Measurements from ENCODE around the gene WDR1.

Gene WDR1

DNA sequence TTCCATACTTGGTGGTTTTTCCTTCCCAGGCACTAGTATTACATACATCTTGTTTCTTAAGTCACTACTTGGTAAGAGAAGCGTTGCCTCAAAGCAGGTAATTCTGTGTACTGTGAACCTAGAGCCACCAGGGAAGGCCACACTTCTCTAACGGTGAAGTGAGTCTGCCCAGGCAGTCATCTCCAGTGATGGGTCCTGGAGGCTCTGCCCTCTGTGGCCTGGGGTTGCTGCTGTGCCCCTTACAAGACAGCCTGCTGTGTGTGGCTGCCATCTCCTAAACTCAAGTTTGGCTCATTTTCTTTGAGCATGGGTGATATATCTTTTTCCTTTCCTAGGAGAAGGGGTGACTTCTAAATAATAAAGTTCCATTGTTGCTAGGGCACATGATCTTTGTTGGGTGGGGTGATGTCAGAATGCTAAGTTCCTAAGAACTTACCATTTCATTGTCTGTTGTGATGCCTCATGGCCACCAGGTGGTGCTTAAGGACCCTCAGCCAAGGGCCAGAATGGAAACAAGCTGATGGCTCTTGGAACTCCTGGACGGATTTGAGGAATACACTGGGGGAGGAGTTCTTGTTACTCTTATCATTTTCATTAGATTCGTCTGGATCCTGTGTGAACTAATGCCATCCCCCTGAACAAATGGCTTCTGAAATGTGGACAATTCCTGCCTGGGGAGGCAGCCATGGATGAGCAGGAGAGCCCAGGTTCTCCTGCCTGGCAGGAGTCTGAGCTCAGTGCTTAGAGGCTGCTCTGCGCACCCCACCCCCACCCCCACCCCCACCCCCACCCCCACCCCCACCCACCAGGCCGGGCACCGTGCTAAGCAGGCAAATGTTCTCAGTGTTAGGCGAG is 41.1 kb upstream of the WDR1 start:
- Histone ChIP-seq H3K27ac (ENCODE audit: low read length) (no peak overlapping the region), H3K36me3 (ENCODE audit: control insufficient read depth in 2 of 2, insufficient read depth in 2 of 2, low read length in 2 of 2) (no peaks in the 10 kb centered on the region), H3K9ac (ENCODE audit: low read length in 2 of 2) (no peak overlapping the region), H3K9me3 (ENCODE audit: control insufficient read depth in 2 of 2, low read length in 2 of 2) (no peaks in the 10 kb centered on the region), H3K4me1 (ENCODE audit: control insufficient read depth, insufficient read depth, low read length) (peaks cover 4% of the 10 kb centered on the region), H3K27me3 (ENCODE audit: control insufficient read depth in 1 of 2, insufficient read depth in 2 of 2, low read length in 2 of 2) (no peaks in the 10 kb centered on the region), H3K4me3 (ENCODE audit: low read length in 2 of 2) (no peak overlapping the region)

DNA sequence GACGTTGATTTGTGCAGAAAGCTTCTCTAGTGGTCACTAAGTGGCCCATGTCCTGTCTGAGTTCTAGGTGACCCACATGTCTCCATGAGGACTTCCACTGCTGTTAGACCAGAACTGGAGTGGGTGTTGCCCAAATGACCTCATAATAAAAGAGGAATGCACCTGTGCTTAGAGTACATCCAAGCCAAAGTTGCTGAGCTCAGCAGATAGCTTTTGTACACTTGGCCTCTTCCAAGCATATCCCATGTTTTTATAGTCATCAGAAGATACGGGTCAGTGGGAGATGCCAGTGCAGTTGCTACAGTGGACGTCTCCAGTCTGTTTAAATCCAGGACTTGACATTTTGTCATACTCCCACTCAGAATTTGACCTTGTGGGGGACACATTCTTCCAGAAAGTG is 37.6 kb upstream of the WDR1 start:
- H3K27me3 ChIP-seq (ENCODE audit: control insufficient read depth in 1 of 2, insufficient read depth in 2 of 2, low read length in 2 of 2): no peaks in the 10 kb centered on the region
- H3K27ac ChIP-seq (ENCODE audit: low read length): no peak overlapping the region
- H3K4me3 ChIP-seq (ENCODE audit: low read length in 2 of 2): no peak overlapping the region
- H3K9ac ChIP-seq (ENCODE audit: low read length in 2 of 2): no peak overlapping the region
- no peaks in the 10 kb centered on the region for H3K36me3 ChIP-seq (ENCODE audit: control insufficient read depth in 2 of 2, insufficient read depth in 2 of 2, low read length in 2 of 2)
- H3K4me1 ChIP-seq (ENCODE audit: control insufficient read depth, insufficient read depth, low read length): peaks cover 4% of the 10 kb centered on the region
- no peaks in the 10 kb centered on the region for H3K9me3 ChIP-seq (ENCODE audit: control insufficient read depth in 2 of 2, low read length in 2 of 2)

DNA sequence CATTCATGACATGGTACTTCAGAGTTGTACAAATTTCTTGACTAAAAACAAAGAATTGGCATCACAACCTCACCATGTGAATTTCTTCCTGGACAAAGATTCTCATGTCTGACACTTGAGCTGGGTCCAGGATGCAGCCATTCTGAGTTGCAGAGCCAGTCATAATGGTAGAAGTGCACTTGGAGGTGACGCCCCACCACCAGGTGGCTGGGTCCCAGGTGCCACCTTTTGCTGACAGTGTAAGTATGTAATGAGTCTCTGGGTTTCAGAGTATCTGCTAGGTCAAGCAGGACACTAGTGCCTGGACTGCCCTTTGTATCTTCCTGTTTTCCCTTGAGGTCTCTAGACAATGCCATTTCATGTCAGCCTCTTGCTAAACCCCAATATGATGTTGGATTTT is 36.6 kb upstream of the WDR1 start:
- Histone ChIP-seq H3K36me3 (ENCODE audit: control insufficient read depth in 2 of 2, insufficient read depth in 2 of 2, low read length in 2 of 2) (no peaks in the 10 kb centered on the region), H3K4me1 (ENCODE audit: control insufficient read depth, insufficient read depth, low read length) (peaks cover 4% of the 10 kb centered on the region)

DNA sequence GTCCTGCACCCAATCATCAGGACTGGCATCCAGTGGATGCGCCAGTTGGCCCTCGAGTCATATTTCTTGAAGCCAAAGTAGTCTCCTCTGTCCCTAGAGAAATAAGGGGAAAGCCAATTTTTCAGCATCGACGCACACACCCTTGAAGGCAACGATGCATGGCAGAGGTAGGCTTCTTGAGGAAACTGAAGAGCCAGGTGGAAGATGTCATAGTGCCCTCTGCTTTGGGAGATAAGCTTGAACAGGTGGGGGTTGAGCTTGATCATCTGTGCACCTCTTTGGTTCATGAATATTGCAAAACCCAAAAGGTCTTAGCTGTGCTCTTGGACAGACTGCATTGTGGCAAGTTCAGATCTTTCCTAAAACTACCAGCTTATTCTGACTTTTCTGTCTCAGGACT is 34.6 kb upstream of the WDR1 start:
- H3K4me1 ChIP-seq (ENCODE audit: control insufficient read depth, insufficient read depth, low read length): no peaks in the 10 kb centered on the region

More for the DNA sequence above, 36.6 kb upstream of the WDR1 start:
- Histone ChIP-seq H3K27ac (ENCODE audit: low read length) (no peak overlapping the region), H3K9me3 (ENCODE audit: control insufficient read depth in 2 of 2, low read length in 2 of 2) (no peaks in the 10 kb centered on the region), H3K9ac (ENCODE audit: low read length in 2 of 2) (no peak overlapping the region), H3K4me3 (ENCODE audit: low read length in 2 of 2) (no peak overlapping the region), H3K27me3 (ENCODE audit: control insufficient read depth in 1 of 2, insufficient read depth in 2 of 2, low read length in 2 of 2) (no peaks in the 10 kb centered on the region)

DNA sequence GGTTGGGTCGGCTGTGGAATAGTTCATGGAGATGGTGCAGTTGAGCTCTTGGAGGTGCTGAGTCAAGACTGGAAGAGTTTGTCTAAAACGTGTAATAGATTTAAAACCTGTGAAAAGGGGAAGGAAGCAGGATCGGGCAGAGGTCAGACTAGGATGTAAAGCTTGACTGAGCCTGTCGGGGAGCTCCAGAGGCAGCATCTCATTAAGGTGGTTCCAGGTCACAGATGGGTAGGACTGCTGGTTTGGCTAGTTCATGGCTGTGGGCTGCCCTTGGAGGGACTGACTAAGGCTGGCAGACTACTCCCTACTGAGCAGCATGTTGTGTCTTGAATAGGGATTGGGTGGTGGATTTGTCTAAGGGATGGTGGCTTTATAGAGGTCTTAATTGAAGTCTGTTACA is 28.4 kb upstream of the WDR1 start:
- no peaks in the 10 kb centered on the region for H3K4me1 ChIP-seq (ENCODE audit: control insufficient read depth, insufficient read depth, low read length)
- no peak overlapping the region for H3K27ac ChIP-seq (ENCODE audit: low read length)
- no peaks in the 10 kb centered on the region for H3K36me3 ChIP-seq (ENCODE audit: control insufficient read depth in 2 of 2, insufficient read depth in 2 of 2, low read length in 2 of 2)
- H3K27me3 ChIP-seq (ENCODE audit: control insufficient read depth in 1 of 2, insufficient read depth in 2 of 2, low read length in 2 of 2): peaks cover 0 to 3% of the 10 kb centered on the region in 2 donors
- H3K9ac ChIP-seq (ENCODE audit: low read length in 2 of 2): no peak overlapping the region
- no peak overlapping the region for H3K4me3 ChIP-seq (ENCODE audit: low read length in 2 of 2)
- no peaks in the 10 kb centered on the region for H3K9me3 ChIP-seq (ENCODE audit: control insufficient read depth in 2 of 2, low read length in 2 of 2)

More for the DNA sequence above, 34.6 kb upstream of the WDR1 start:
- Histone ChIP-seq H3K9me3 (ENCODE audit: control insufficient read depth in 2 of 2, low read length in 2 of 2) (no peaks in the 10 kb centered on the region), H3K9ac (ENCODE audit: low read length in 2 of 2) (no peak overlapping the region), H3K36me3 (ENCODE audit: control insufficient read depth in 2 of 2, insufficient read depth in 2 of 2, low read length in 2 of 2) (no peaks in the 10 kb centered on the region), H3K27ac (ENCODE audit: low read length) (no peak overlapping the region), H3K4me3 (ENCODE audit: low read length in 2 of 2) (no peak overlapping the region), H3K27me3 (ENCODE audit: control insufficient read depth in 1 of 2, insufficient read depth in 2 of 2, low read length in 2 of 2) (no peaks in the 10 kb centered on the region)

DNA sequence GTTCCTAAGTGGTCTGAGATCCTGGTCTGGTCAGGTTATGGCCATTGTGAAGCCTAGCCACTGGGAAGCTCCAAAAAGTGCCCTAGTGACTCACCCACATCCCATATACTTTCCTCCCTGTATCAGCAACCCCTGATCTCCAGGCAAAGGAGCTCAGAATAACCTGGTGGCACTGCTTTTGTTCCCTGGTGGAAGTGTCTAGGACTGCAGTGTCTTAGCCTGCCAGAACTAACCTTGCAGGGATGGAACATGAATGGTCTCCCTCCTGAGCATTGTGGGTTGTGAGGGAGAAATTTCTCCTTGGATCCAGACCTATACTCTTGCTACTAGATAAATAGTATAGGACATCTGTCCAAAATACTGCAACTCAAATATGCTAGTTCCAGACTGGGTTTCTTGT is 27.9 kb upstream of the WDR1 start:
- Histone ChIP-seq H3K36me3 (ENCODE audit: control insufficient read depth in 2 of 2, insufficient read depth in 2 of 2, low read length in 2 of 2) (no peaks in the 10 kb centered on the region), H3K27ac (ENCODE audit: low read length) (no peak overlapping the region), H3K27me3 (ENCODE audit: control insufficient read depth in 1 of 2, insufficient read depth in 2 of 2, low read length in 2 of 2) (peaks cover 0 to 3% of the 10 kb centered on the region in 2 donors), H3K4me3 (ENCODE audit: low read length in 2 of 2) (no peak overlapping the region), H3K9ac (ENCODE audit: low read length in 2 of 2) (no peak overlapping the region), H3K9me3 (ENCODE audit: control insufficient read depth in 2 of 2, low read length in 2 of 2) (no peaks in the 10 kb centered on the region), H3K4me1 (ENCODE audit: control insufficient read depth, insufficient read depth, low read length) (no peaks in the 10 kb centered on the region)

DNA sequence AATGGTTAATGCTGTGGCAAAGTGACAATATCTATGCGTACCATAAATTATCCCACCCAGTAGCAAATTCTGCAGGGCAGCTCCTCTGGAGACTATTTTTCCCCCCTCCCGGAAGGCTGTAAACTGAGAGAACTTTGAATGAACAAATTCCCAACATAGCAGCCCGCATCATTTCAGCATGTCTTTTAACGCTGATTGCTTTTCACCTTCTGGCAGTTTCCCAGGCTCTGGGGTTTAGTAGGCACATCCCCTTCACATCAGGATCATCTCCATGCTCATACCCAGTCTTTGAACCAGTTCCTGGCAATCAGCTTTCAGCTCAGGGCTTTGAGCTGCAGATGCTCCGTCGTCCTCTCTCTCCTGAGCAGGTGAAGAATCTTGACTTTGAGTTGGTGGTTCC is 26.6 kb upstream of the WDR1 start:
- H3K9me3 ChIP-seq (ENCODE audit: control insufficient read depth in 2 of 2, low read length in 2 of 2): no peaks in the 10 kb centered on the region
- no peaks in the 10 kb centered on the region for H3K36me3 ChIP-seq (ENCODE audit: control insufficient read depth in 2 of 2, insufficient read depth in 2 of 2, low read length in 2 of 2)
- H3K4me1 ChIP-seq (ENCODE audit: control insufficient read depth, insufficient read depth, low read length): no peaks in the 10 kb centered on the region
- H3K27ac ChIP-seq (ENCODE audit: low read length): no peak overlapping the region
- no peak overlapping the region for H3K4me3 ChIP-seq (ENCODE audit: low read length in 2 of 2)
- H3K9ac ChIP-seq (ENCODE audit: low read length in 2 of 2): no peak overlapping the region
- peaks cover 0 to 3% of the 10 kb centered on the region in 2 donors for H3K27me3 ChIP-seq (ENCODE audit: control insufficient read depth in 1 of 2, insufficient read depth in 2 of 2, low read length in 2 of 2)

DNA sequence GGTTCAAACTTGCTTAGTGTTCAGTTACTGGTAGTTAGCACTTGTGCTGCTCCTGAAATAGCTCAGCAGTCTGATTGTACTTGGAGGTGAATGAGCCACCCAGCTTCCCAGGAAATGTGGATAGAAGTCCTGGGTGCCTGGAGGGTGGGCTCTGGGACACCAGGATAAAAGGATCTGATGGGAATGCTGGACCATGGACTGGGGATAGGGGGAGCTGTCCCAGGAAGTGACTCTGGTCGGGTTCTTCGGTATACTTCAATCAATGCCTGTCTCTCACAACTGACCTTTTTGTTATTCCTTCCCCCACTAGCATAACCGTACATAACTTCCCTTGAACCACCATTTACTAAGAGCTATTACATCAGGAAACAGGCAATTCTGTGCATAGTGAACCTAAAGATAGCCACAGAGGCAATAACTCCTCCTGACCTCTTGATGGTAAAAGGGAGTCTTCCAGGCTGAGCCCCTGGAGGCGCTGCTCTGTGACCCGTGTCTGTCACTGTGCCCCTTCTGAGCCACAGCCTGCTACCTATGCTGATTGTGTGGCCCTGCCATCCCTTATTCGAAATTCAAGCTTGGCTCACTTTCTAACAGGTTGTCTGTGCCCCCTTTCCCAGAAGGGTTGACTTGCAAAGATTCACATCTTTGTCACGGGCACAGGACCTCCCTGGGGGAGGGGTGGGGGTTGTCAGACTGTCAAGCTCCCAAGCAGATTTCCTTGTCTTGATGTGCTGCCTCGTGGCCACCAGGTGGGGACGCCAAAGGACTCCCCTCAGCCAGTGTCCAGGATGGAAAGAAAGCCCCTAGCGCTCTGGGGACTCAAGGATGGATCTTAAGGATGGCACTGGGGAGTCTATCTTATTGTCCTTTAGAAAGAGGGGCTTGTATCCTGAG is 24.5 kb upstream of the WDR1 start:
- H3K27ac ChIP-seq (ENCODE audit: low read length): no peak overlapping the region
- peaks cover 0 to 3% of the 10 kb centered on the region in 2 donors for H3K27me3 ChIP-seq (ENCODE audit: control insufficient read depth in 1 of 2, insufficient read depth in 2 of 2, low read length in 2 of 2)
- no peak overlapping the region for H3K4me3 ChIP-seq (ENCODE audit: low read length in 2 of 2)
- H3K9me3 ChIP-seq (ENCODE audit: control insufficient read depth in 2 of 2, low read length in 2 of 2): no peaks in the 10 kb centered on the region
- H3K4me1 ChIP-seq (ENCODE audit: control insufficient read depth, insufficient read depth, low read length): no peaks in the 10 kb centered on the region
- H3K9ac ChIP-seq (ENCODE audit: low read length in 2 of 2): no peak overlapping the region
- no peaks in the 10 kb centered on the region for H3K36me3 ChIP-seq (ENCODE audit: control insufficient read depth in 2 of 2, insufficient read depth in 2 of 2, low read length in 2 of 2)

DNA sequence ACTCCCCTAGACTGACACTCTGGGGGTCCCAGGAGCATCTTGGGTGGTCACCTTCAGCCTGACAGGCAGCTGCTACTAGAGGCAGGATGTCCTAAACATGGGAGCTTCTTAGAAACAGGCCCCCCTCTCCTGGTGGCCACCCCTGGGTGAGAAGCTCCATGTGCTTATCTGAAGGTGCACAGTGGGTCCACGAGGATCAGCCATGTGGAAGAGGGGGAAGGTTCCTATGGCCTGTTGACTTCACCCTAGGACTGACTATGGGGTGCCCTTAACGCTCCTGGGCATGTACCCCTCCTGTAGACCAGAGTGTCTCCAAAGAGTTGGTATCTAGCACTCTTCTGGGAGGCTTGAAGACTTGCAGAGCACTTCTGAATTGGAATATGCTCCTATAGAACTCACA is 22.9 kb upstream of the WDR1 start:
- Histone ChIP-seq H3K4me3 (ENCODE audit: low read length in 2 of 2) (no peak overlapping the region), H3K9ac (ENCODE audit: low read length in 2 of 2) (no peak overlapping the region)

DNA sequence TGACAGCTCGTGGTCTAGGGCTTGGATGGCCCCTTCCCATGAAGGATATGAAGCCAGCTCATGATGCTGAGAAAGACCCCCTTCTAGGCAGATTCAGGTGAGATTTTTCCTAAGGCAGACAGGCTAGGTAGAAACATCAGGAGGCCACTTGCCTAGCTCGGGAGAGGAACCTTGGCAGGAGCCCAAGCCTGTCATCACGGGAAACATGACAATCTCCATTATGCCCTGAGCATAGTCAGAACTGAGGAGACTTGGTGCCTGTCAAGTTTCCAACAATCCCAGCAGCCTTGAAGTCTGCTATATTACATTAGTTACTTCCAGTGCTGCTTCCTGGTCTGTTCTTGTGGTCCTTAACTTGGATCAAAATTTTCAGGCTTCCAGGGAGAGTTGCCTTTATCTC is 18.7 kb upstream of the WDR1 start:
- Histone ChIP-seq H3K4me3 (ENCODE audit: low read length in 2 of 2) (no peak overlapping the region), H3K4me1 (ENCODE audit: control insufficient read depth, insufficient read depth, low read length) (no peaks in the 10 kb centered on the region), H3K9me3 (ENCODE audit: control insufficient read depth in 2 of 2, low read length in 2 of 2) (no peaks in the 10 kb centered on the region), H3K9ac (ENCODE audit: low read length in 2 of 2) (no peak overlapping the region), H3K36me3 (ENCODE audit: control insufficient read depth in 2 of 2, insufficient read depth in 2 of 2, low read length in 2 of 2) (no peaks in the 10 kb centered on the region), H3K27me3 (ENCODE audit: control insufficient read depth in 1 of 2, insufficient read depth in 2 of 2, low read length in 2 of 2) (no peaks in the 10 kb centered on the region), H3K27ac (ENCODE audit: low read length) (no peak overlapping the region)

More for the DNA sequence above, 22.9 kb upstream of the WDR1 start:
- H3K9me3 ChIP-seq (ENCODE audit: control insufficient read depth in 2 of 2, low read length in 2 of 2): no peaks in the 10 kb centered on the region
- peaks cover 0 to 3% of the 10 kb centered on the region in 2 donors for H3K27me3 ChIP-seq (ENCODE audit: control insufficient read depth in 1 of 2, insufficient read depth in 2 of 2, low read length in 2 of 2)
- no peak overlapping the region for H3K27ac ChIP-seq (ENCODE audit: low read length)
- no peaks in the 10 kb centered on the region for H3K4me1 ChIP-seq (ENCODE audit: control insufficient read depth, insufficient read depth, low read length)
- H3K36me3 ChIP-seq (ENCODE audit: control insufficient read depth in 2 of 2, insufficient read depth in 2 of 2, low read length in 2 of 2): no peaks in the 10 kb centered on the region
